GM18507 (cell line): Measurements from ENCODE around the gene CBX6.

Experiments used
- DNase-seq: peaks from one replicate; pipeline ENCODE4 v3.0.0; 2011; ENCODE audit warnings: low read depth; ENCODE audit not compliant: insufficient read length; ENCODE audit errors: extremely low spot score
- FAIRE-seq: peaks from 2 replicates; lab custom pipeline; 2011; peaks lifted over from hg19 to GRCh38; lab: Jason Lieb, UNC

The CBX6 gene

DNA sequence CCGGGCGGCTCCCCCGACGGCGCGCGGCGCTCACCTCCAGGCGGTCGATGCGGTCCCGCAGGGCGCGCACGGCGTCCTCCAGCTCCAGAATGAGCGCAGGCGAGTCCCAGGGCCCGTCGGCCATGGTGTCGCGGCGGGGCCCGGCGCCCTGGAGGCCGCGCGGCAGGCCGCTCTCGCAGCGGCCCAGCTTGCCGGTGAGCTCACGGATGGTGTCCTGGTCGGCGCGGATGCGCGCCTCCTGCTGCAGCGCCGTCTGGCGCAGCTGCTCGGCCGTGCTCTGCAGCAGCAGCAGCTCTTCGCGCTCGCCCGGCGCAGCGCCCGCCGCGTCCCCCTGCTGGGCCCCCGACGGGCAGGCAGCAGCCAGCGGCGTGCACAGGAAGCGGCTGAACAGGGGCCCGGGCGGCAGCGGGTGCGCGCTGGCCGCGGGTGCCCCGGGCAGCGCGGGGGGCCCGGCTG, 28.8 kb downstream of the CBX6 start:
- FAIRE-seq (no peak), DNase-seq (no peak)

DNA sequence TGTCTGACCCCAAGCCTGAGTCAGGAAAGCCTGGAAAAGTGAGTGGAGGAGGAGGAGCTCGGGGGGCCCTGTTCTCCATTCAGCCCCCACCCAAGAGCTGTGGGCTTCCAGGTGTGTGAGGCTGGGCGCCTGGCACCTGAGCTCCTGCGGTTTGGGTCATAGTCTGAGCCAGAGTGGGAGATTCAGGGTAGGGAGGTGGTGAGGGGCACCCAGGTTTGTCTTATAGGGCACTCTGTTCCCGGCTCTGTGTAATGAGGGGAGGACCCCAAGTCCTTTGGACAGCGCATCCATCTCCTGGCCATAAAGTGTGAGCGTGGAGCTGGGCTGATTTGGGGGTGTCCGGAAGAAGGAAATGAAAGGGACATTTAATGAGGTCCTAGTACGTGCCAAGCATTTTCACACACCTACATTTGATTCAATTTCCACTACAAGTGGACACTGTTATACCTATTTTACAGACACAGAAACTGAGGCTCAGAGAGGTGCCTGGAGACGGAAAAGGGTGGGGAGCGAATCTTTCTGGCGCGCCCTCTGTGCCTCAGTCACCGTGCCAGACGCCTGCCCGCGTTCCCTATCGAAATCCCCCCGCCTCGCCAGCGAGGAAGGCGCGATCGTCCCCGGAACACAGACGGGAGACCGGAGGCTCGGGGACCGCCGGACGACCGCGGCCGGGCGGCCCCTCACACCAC, 29.4 kb downstream of the CBX6 start:
- FAIRE-seq, result no peak

DNA sequence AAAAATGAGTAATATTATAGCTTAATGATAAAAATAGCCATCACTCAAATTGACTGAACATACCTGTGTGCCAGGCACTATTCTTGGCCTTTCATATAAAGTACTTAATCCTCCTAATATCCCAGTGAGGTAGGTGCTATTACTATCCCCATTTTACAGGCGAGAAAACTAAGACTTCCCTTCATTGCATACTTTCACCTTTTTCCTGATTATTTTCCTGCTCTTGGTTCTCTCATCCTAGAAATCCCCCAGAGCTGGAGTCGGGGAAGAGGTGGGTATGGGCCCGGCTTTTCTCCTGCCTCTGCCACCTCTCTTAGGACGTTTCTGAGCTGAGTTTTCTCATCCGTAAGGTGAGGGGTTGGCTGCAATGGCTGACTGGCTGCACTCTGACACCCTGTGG, 30.4 kb downstream of the CBX6 start:
- FAIRE-seq, result no peak
- DNase-seq, result no peak

More for the DNA sequence above, 29.4 kb downstream of the CBX6 start:
- no peak for DNase-seq

DNA sequence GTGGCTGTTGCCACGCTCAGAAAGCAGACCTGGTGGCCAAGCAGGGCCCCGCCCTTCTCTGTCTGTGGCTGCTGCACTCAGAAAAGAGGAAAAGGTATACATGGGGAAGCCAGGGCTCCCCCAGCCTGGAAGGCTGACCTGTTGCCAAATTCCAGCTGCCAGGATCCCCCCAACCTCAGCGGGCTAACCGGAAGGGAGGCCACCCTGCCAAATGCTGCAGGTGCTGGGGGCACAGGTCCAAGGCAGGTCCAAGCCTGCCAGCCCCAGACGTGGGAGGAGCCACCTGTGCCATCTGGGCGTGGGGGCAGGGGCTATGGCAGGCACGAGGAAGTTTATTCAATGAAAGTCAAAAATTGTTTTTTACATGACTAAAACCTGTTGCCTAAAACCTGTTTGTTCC, 30.8 kb downstream of the CBX6 start:
- no peak for DNase-seq
- FAIRE-seq, result no peak

DNA sequence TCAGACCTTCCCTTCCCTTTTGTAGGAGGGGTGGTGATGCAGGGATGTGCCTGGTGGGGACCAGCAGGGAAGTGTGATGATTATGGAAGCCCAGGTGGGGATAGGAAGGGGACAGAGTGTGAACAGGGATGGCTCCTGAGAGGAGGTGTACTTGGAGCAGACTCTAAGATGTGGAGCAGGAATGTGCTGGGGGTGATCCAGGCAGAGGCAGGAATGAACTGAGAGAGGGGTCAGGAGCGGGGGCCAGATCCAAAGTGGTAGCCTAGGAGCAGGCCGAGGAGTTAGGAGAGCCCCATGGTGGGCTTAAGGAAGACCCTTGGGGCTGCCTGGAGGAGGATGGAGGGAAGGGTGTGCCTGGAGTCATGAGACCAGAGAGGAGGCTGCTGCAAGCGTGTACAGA, 31.9 kb downstream of the CBX6 start:
- DNase-seq (no peak), FAIRE-seq (no peak)

DNA sequence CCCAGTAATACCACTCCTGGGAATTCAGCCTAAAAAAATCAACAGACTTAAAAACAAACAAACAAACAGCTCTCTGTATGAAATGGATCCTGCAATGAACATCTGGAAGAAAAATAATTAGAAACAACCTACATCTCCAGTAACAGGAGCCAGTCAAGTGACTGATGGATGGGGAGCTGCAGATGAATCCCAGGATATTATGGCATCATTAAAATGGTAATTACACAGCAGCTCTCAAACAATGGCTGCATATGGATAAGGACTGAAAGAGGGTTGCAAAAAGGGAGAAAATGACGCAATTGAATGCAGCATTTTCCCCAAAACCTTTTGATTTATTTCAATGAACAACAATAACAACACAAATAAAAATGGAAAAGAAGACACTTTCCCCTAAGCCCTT, 32.3 kb downstream of the CBX6 start:
- DNase-seq, result no peak
- no peak for FAIRE-seq

DNA sequence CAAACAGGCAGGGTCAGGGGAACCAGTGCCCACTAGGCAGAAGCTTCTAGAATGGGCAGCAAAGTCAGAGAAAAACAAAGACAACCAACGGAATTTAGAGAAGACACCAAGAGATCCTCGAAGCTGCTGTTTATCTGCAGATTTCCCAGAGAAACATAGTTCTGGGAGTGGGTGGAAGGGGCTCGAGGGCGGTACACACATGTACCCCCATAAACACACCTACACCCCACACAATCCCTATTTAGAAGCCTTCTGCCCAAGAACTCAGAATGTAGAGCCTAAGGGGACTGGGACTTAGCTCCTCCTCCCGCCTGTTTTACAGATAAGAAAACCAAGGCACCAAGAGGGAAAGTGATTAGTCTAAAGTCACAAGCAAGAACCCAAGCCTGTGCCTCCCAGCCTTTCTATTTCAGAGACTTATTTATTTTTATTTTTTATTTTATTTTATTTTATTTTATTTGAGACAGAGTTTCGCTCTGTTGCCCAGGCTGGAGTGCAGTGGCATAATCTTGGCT, 34.5 kb downstream of the CBX6 start:
- FAIRE-seq (no peak), DNase-seq (no peak)

DNA sequence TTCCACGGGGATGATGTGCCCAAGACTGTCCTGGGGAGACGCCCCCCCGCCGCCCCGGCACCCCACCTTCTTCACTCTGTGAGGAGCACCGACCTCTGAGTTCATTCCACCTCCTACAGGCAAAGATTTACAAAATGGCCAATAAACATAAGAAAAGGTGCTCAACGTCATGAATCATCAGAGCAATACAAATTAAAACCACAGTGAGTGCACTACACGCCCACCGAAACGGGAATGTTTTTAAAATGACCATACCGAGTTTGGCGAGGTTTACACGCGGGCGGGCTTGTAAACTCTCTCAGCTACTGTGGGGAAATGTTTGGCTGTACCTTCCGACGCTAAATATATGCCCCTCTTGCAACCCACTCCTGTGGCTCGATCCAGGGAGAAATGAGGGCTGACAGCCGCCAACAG, 36.1 kb downstream of the CBX6 start:
- FAIRE-seq, result no peak
- DNase-seq, result no peak

DNA sequence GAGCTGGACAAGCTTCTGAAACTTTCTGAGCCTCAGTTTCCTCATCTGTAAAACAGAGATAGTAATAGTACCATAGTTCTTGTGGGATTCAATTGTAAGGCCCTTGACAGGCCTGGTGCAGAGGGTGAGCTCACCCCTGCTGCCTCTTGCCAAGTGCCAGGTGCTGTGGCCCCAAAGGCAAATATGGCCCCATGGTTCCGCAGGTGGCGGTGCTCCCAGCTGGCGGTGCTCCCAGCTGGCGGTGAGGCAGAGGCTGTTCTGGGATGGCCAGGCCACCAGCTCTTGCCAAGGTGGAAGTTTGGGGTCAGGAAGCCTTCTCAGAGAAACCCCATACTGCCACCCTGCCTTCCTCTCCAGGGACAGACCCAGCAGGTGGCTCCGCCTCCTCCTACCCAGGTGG, 37.0 kb downstream of the CBX6 start:
- DNase-seq (no peak), FAIRE-seq (no peak)

DNA sequence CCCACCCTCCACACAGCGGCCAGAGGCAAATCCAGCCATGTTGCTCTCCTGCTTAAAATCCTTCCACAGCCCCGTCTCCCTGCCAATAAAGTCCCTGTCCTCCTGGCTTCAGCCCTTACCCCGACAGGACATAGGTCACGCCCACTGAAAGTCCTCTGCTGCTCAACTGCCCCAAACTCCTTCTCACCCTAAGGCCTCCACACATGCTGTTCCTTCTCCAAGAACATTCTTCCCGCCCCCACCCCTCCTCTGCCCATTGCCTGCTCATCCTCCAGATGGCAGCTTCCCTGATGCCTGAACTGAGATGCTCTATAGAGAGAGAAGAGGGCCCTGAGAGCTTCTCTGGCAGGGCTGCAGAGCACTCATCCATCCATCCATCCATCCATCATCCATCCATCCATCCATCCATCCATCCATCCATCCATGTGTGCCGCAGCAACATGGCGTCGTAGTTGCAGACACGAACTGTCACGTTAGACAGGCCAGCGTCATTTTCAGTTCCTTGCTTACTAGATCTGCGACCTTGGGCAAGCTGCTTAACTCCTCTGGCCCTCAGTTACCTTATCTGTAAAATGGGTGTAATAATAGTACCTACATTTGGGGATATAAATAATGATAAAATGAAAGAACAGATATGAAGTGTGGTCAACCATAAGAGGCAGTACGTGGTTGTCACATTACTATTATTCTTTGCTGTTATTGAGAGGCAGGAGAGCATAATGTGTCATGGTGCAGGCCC, 37.6 kb downstream of the CBX6 start:
- DNase-seq, result no peak
- no peak for FAIRE-seq

DNA sequence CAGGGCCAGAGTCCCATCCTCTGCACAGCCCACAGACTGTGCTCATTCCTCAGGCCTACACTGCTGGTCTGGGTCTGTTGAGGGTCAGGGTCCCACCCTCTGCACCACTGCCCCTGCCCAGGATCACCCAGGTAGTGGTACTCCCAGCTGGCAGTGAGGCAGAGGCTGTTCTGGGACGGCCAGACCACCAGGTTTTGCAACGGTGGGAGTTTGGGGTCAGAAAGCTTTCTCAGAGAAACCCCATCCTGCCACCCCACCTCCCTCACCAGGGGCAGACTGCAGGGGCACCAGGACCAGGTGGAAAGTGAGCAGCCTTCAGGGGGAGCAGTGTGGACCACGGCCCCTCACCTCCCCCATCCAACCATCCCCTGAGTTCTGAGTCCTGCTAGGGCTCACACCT, 39.0 kb downstream of the CBX6 start:
- FAIRE-seq, result no peak
- DNase-seq, result no peak

DNA sequence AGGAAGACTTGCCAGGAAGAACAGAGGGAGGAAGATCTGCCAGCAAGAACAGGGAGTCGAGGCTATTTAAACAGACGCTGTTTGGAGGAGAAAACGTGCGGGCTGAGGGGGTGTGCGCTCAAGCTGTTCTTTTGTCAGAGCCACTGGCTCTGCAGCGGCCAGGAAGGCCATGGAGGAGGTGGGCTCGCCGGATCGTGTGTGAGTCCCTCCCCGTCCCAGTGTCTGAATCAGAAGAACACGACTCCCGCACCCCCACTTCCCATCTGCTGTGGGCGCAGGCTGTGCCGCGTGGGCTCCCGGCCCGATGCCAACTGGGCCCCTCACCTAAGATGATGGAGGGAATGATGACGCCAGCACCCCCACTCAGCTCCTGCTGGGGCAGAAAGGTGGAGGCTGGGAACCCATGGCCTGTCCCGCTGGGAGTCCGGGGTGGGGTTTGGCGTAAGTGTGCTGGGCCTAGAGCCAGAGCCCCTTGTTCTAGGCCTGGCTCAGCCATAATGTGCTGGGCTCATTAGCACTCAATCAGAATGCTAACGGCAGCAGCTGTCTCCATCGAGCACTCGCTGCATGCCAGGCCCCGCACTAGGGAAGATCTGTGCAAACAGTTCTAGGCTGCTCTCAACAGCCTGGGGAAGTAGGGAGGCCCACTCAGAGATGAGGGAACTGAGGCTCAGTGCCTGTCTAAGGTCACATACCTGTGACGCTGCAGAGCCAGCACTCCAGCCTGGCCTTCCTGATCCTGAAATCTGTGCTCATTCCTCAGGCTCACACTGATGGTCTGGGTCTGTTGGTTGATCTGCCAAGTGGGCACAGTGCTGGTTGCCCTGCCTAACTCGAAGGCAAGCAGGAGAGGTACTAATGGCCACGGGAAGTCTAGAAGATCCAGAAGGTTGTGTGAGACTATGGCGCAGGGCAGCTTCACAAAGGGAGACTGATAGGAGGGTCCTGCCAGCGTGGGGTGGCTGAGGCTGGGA, 39.7 kb downstream of the CBX6 start:
- FAIRE-seq, result no peak

DNA sequence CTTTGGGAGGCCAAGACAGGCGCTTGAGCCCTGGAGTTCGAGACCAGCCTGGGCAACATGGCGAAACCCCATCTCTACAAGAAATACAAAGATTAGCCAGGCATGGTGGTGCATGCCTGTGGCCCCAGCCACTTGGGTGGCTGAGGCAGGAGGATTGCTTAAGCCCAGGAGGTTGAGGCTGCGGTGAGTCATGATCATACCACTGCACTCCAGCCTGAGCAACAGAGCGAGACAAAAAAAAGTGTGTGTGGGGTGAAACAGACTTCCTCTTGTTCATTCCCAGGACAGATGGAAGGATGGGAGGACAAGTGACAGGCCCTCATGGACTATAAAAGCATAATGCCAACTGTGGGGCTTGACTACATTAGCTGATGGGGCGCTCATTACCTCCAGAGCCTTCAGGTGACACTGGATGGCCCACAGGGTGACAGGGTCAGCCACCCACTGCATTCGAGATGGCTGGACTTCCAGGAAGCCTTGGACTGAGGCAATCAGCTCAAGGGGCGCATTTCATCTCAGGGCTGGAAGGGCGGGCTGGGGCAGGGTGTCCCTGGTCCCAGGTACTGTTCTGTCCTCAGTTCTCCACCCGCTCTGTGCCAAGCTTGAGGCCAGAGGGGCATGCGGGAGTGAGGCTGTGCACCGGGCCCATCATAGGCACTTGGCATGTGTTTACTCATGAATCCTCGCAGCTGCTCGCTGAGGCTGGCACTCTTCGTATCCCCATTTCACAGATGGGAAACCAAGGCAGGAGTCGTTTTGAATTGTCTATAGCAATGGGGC, 40.7 kb downstream of the CBX6 start:
- FAIRE-seq, result no peak
- no peak for DNase-seq

More for the DNA sequence above, 39.7 kb downstream of the CBX6 start:
- no peak for DNase-seq

DNA sequence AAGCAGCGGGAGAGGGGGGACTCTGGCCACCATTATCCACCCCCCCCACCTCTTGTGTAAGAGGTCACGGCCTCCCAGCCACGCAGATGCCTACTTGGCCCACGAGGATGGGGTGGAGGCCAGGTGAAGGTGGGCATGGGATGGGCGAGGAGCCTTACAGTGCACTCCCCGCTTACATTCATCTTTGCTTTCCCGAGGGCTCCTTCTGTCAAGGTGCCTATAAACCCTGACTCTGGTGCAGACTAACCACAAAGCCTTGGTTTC, 41.2 kb downstream of the CBX6 start:
- DNase-seq, result no peak
- FAIRE-seq, result no peak

DNA sequence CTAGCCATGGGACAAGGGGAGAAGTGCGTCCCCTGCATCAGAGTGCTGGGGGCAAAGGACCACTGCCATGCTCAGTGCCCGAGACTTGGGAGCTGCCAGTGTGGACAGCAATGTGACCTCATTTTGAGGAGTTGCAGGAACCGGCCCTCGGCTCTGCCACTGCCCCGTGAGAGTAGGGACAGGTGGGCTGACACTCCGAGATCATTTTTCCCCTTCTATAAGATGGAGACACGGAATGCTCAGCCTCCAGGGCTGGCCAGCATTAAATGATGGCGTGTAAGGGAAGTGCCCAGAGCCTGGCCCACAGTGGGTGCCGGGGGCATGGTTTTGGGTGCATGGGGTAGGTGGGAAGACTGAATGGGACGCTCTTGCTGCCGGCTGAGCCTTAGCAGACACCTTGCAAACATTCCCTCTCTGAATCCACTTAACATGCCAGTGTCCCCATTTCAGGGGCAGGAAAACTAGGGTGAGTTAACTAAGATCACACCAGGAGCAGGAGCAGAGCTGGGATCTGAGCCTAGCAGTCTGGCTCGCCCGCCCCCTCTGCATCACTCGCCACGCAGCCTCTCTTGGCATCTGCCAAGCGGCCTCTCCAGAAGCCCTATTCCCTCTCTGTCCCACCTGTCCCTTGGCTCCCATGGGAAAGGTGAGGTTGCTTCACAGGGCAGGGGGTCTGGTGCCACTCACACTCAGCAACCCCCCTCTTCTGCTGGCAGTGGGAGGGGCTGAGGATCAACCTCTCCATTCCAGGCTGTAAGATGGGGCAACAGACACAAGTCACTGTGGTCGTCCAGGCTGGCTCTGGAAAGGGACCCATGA, 41.8 kb downstream of the CBX6 start:
- no peak for FAIRE-seq
- no peak for DNase-seq

DNA sequence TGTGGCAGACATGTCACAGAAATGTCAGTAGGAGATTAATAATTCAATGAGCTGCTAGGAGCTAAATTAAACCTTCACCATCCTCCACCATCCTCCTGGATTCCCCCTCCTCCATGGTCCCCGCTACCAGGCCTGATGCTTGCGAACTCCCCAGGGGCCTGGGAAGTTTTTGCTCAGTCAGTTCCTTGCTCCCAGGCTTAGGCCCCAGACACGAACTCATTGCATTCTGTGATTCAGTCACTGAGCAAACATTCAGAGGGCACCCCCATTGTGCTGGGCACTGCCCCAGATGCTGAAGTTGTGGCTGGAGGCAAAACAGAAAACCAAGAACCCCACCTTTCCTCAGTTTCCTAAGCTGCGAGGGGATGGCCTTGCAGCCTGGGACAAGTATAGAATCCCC, 42.5 kb downstream of the CBX6 start:
- DNase-seq (no peak), FAIRE-seq (no peak)

DNA sequence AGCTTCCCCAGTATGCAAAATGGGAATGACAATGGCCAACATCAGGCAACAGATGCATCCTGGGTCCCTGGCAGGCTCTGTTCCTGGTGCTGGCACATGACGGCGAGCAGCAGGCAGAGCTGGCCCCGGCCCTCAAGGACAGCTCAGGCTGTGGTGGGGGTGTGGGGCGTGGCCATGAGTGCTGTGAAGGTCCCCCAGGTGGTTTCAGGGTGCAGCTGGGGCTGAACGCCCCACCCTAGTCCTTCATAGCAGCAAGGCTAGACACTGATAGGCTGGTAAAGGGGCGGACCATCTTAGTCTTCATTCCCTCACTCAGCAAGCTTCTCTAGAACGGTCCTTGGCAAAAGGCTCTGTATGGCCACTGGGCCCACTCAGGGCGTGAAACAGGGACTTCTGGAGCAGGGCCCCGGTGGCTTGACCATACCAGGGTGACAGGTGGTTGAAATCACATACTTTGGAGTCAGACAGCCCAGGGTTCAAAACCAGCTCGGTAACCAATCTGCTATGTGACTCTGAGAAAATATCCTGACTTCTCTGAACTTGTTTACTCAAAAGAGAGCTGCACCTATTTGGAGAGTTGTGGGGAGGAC, 43.3 kb downstream of the CBX6 start:
- FAIRE-seq, result no peak

DNA sequence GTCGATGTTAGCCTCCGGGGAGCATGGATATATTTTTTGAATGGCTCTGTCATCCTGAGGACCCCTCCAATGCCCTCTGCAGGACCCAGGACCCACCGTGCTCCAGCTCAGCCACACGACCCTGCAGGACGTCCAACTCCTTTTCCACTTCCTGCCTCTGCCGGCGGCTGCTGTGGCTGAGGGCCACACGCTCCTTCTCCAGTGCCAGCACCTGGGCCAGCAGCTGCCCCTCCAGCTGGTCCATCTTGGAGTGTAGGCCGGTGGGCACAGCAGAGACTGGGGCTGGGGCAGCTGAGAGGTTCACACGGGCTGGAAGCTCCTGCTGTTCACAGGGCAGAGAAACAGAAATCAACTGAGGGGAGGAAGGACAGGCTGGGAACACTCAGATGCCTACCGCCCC, 43.8 kb downstream of the CBX6 start:
- DNase-seq, result no peak
- FAIRE-seq, result no peak

More for the DNA sequence above, 43.3 kb downstream of the CBX6 start:
- no peak for DNase-seq
